Karpas-422 (cell line): ENCODE results near the gene RBX1. TPM values are rescaled to one million over a fixed set of nuclear protein-coding genes. Genes with fewer than 3 reads are reported as not detected.

Experiments
- DNase-seq: peaks from one replicate; pipeline ENCODE4 v3.0.0-alpha.2; 2015
- H2AFZ ChIP-seq: fragments of 200-600 bp; sonication (generic); 2 replicates; pipeline ENCODE4 v1.6.1; 2014; ENCODE audit warnings: antibody characterized with exemption, low read length, mixed read lengths
- H3K27ac ChIP-seq: fragments of 200-600 bp; sonication (generic); 2 replicates; pipeline ENCODE4 v1.5.1; 2014; ENCODE audit warnings: mild to moderate bottlenecking, low read length, moderate library complexity
- H3K27me3 ChIP-seq: fragments of 200-600 bp; sonication (generic); 2 replicates; pipeline ENCODE4 v1.6.1; 2014; ENCODE audit warnings: low read length, mixed read lengths
- H3K36me3 ChIP-seq: fragments of 200-600 bp; sonication (generic); 2 replicates; pipeline ENCODE4 v1.6.1; 2014; ENCODE audit warnings: low read length, mixed read lengths; ENCODE audit not compliant: insufficient read depth
- H3K4me1 ChIP-seq: fragments of 200-600 bp; sonication (generic); 2 replicates; pipeline ENCODE4 v1.6.1; 2014; ENCODE audit warnings: mild to moderate bottlenecking, low read length, mixed read lengths
- H3K4me2 ChIP-seq: fragments of 200-600 bp; sonication (generic); 2 replicates; pipeline ENCODE4 v1.6.1; 2014; ENCODE audit warnings: low read length, low read depth, mild to moderate bottlenecking; ENCODE audit not compliant: poor library complexity, severe bottlenecking
- H3K4me3 ChIP-seq: fragments of 200-600 bp; sonication (generic); 2 replicates; pipeline ENCODE4 v1.5.1; 2014; ENCODE audit warnings: mild to moderate bottlenecking, antibody characterized with exemption, low read length, mixed read lengths
- H3K79me2 ChIP-seq: fragments of 200-600 bp; sonication (generic); 2 replicates; pipeline ENCODE4 v1.6.1; 2014; ENCODE audit warnings: mild to moderate bottlenecking, low read length, mixed read lengths
- H3K9ac ChIP-seq: fragments of 200-600 bp; sonication (generic); 2 replicates; pipeline ENCODE4 v1.6.0; 2014; ENCODE audit warnings: low read length
- H3K9me2 ChIP-seq: fragments of 200-600 bp; sonication (generic), shearing (Covaris generic); replicated peaks from 2 replicates; pipeline ENCODE4 v1.6.0; 2014; ENCODE audit warnings: mild to moderate bottlenecking, low read length, moderate library complexity; ENCODE audit not compliant: insufficient read depth
- H3K9me3 ChIP-seq: fragments of 300-700, 200-600 bp; sonication (generic); 2 replicates; pipeline ENCODE4 v1.6.1; 2014; ENCODE audit warnings: low read length, mixed read lengths
- H4K20me1 ChIP-seq: fragments of 200-600 bp; sonication (generic); 2 replicates; pipeline ENCODE4 v1.6.1; 2014; ENCODE audit warnings: mild to moderate bottlenecking, antibody characterized with exemption, low read length, low read depth; ENCODE audit not compliant: insufficient read depth
- total RNA-seq: library from RNA; depleted of rRNA; stranded (reverse); fragments of >200 nt; shearing (Covaris generic); gene quantifications from 2 replicates; pipeline ENCODE4 v1.2.3, GENCODE V29; 2014; ENCODE audit warnings: low replicate concordance

The RBX1 gene
- total RNA-seq, 1 experiment from 2014 or later = 86.1 TPM

GRCh38 chr22:40958299-40958698 lies 7.1 kb downstream of the RBX1 start:
- Histone ChIP-seq H2AFZ (no peak overlapping the region), H3K79me2 (peaks cover 78% of the 10 kb centered on the region), H3K9me2 (no peaks in the 10 kb centered on the region), H3K4me3 (no peak overlapping the region), H3K27me3 (no peaks in the 10 kb centered on the region), H3K4me2 (no peak overlapping the region), H3K4me1 (peaks cover 4% of the 10 kb centered on the region), H3K36me3 (peaks cover 39% of the 10 kb centered on the region), H3K9ac (no peak overlapping the region), H3K27ac (no peak overlapping the region), H4K20me1 (0 out of 2 replicates have a peak, but pooled peaks cover 4% of the 10 kb centered on the region), H3K9me3 (no peaks in the 10 kb centered on the region)
- DNase-seq = no peak

- Histone ChIP-seq H3K9ac (no peak overlapping the region), H3K4me2 (no peak overlapping the region), H3K9me3 (no peaks in the 10 kb centered on the region), H3K9me2 (no peaks in the 10 kb centered on the region), H3K4me1 (no peaks in the 10 kb centered on the region), H3K27ac (no peak overlapping the region), H2AFZ (no peak overlapping the region), H3K27me3 (no peaks in the 10 kb centered on the region), H3K4me3 (no peak overlapping the region), H3K36me3 (peaks cover 34% of the 10 kb centered on the region), H3K79me2 (peaks cover 65% of the 10 kb centered on the region), H4K20me1 (0 out of 2 replicates have a peak, but pooled peaks cover 4% of the 10 kb centered on the region)
- DNase-seq = no peak
Measured at GRCh38 chr22:40960145-40960544, 9.0 kb downstream of the RBX1 start.

- no peaks in the 10 kb centered on the region for H4K20me1 ChIP-seq
- H2AFZ ChIP-seq = no peak overlapping the region
- no peaks in the 10 kb centered on the region for H3K9me3 ChIP-seq
- H3K4me1 ChIP-seq = no peaks in the 10 kb centered on the region
- no peak for DNase-seq
- no peak overlapping the region for H3K9ac ChIP-seq
- H3K79me2 ChIP-seq = peaks cover 18% of the 10 kb centered on the region
- H3K9me2 ChIP-seq = no peaks in the 10 kb centered on the region
- no peak overlapping the region for H3K4me3 ChIP-seq
- H3K27me3 ChIP-seq = no peaks in the 10 kb centered on the region
- no peak overlapping the region for H3K27ac ChIP-seq
- peaks cover 46% of the 10 kb centered on the region for H3K36me3 ChIP-seq
- H3K4me2 ChIP-seq = no peak overlapping the region
Measured at GRCh38 chr22:40965936-40966725, 15.0 kb downstream of the RBX1 start.

- H3K36me3 ChIP-seq = peaks cover 46% of the 10 kb centered on the region
- no peaks in the 10 kb centered on the region for H4K20me1 ChIP-seq
- no peak overlapping the region for H3K9ac ChIP-seq
- H2AFZ ChIP-seq = no peak overlapping the region
- H3K79me2 ChIP-seq = peaks cover 15% of the 10 kb centered on the region
- H3K4me1 ChIP-seq = no peaks in the 10 kb centered on the region
- no peak overlapping the region for H3K27ac ChIP-seq
- H3K9me2 ChIP-seq = no peaks in the 10 kb centered on the region
- no peak for DNase-seq
- no peak overlapping the region for H3K4me3 ChIP-seq
- no peak overlapping the region for H3K4me2 ChIP-seq
- no peaks in the 10 kb centered on the region for H3K9me3 ChIP-seq
- no peaks in the 10 kb centered on the region for H3K27me3 ChIP-seq
Measured at GRCh38 chr22:40966726-40967085, 15.5 kb downstream of the RBX1 start.

GRCh38 chr22:40967111-40967760 lies 16.1 kb downstream of the RBX1 start:
- H3K79me2 ChIP-seq = peaks cover 10% of the 10 kb centered on the region
- H3K9me3 ChIP-seq = no peaks in the 10 kb centered on the region
- no peak overlapping the region for H3K4me3 ChIP-seq
- no peaks in the 10 kb centered on the region for H4K20me1 ChIP-seq
- no peaks in the 10 kb centered on the region for H3K4me1 ChIP-seq
- no peak overlapping the region for H2AFZ ChIP-seq
- no peak overlapping the region for H3K9ac ChIP-seq
- no peaks in the 10 kb centered on the region for H3K9me2 ChIP-seq
- no peaks in the 10 kb centered on the region for H3K27me3 ChIP-seq
- H3K27ac ChIP-seq = no peak overlapping the region
- H3K4me2 ChIP-seq = no peak overlapping the region
- DNase-seq = no peak
- peaks cover 42% of the 10 kb centered on the region for H3K36me3 ChIP-seq

GRCh38 chr22:40972587-40972986 lies 21.4 kb downstream of the RBX1 start:
- no peaks in the 10 kb centered on the region for H4K20me1 ChIP-seq

GRCh38 chr22:40973144-40973543 lies 22.0 kb downstream of the RBX1 start:
- Histone ChIP-seq H3K27me3 (no peaks in the 10 kb centered on the region), H3K4me1 (no peaks in the 10 kb centered on the region), H3K9me2 (no peaks in the 10 kb centered on the region), H3K9me3 (no peaks in the 10 kb centered on the region), H3K4me2 (no peak overlapping the region), H3K27ac (no peak overlapping the region), H3K36me3 (peaks cover 7% of the 10 kb centered on the region; the same call in 1 of the 2 replicates), H3K79me2 (no peaks in the 10 kb centered on the region), H3K9ac (no peak overlapping the region), H2AFZ (no peak overlapping the region), H3K4me3 (no peak overlapping the region), H4K20me1 (no peaks in the 10 kb centered on the region)
- DNase-seq = no peak

More at GRCh38 chr22:40972587-40972986, 21.4 kb downstream of the RBX1 start:
- peaks cover 9% of the 10 kb centered on the region; the same call in 1 of the 2 replicates for H3K36me3 ChIP-seq
- H3K4me1 ChIP-seq = no peaks in the 10 kb centered on the region
- no peaks in the 10 kb centered on the region for H3K27me3 ChIP-seq
- H3K9me3 ChIP-seq = no peaks in the 10 kb centered on the region
- H3K9ac ChIP-seq = no peak overlapping the region
- H2AFZ ChIP-seq = no peak overlapping the region
- no peaks in the 10 kb centered on the region for H3K79me2 ChIP-seq
- no peaks in the 10 kb centered on the region for H3K9me2 ChIP-seq
- DNase-seq = no peak
- no peak overlapping the region for H3K4me3 ChIP-seq
- no peak overlapping the region for H3K27ac ChIP-seq
- no peak overlapping the region for H3K4me2 ChIP-seq

- Histone ChIP-seq H4K20me1 (no peaks in the 10 kb centered on the region), H3K4me2 (no peak overlapping the region), H3K9me2 (no peaks in the 10 kb centered on the region), H3K79me2 (no peaks in the 10 kb centered on the region), H3K27ac (no peak overlapping the region), H3K36me3 (peaks cover 2% of the 10 kb centered on the region; the same call in 1 of the 2 replicates), H3K4me1 (no peaks in the 10 kb centered on the region), H3K27me3 (no peaks in the 10 kb centered on the region), H3K4me3 (no peak overlapping the region), H3K9ac (no peak overlapping the region), H2AFZ (no peak overlapping the region), H3K9me3 (no peaks in the 10 kb centered on the region)
- no peak for DNase-seq
Measured at GRCh38 chr22:40975366-40975765, 24.2 kb downstream of the RBX1 start.
